ENCODE results near the gene PLEKHS1. TPM values are rescaled to one million over a fixed set of nuclear protein-coding genes. Genes with fewer than 3 reads are reported as not detected.

Gene PLEKHS1
- total RNA-seq, 4 donors from 2014 or later = not detected

DNA sequence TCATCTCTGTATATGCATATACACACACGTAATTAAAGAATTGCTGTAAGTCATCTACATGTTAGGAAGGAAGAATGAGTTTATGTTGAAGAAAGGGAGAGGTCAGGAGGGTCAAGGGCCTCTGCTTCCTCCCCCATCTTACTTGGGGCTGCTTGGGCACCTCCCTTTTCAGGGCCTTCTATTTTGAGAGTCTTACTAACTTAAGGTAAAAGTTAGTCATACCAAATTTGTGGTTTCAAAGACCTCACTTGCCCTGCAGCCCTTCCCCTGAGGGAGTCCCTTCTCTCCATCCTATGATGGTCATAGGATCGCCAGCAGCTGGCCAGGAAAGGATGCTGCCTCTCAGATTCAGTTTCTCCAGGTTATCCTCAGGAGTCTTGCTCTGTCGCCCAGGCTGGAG is 2.6 kb downstream of the PLEKHS1 start:
- DNase-seq (ENCODE audit: low spot score) = no peak
- no peak for ATAC-seq (ENCODE audit: low FRiP score)
- TF ChIP-seq, protein P1, sequence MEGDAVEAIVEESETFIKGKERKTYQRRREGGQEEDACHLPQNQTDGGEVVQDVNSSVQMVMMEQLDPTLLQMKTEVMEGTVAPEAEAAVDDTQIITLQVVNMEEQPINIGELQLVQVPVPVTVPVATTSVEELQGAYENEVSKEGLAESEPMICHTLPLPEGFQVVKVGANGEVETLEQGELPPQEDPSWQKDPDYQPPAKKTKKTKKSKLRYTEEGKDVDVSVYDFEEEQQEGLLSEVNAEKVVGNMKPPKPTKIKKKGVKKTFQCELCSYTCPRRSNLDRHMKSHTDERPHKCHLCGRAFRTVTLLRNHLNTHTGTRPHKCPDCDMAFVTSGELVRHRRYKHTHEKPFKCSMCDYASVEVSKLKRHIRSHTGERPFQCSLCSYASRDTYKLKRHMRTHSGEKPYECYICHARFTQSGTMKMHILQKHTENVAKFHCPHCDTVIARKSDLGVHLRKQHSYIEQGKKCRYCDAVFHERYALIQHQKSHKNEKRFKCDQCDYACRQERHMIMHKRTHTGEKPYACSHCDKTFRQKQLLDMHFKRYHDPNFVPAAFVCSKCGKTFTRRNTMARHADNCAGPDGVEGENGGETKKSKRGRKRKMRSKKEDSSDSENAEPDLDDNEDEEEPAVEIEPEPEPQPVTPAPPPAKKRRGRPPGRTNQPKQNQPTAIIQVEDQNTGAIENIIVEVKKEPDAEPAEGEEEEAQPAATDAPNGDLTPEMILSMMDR (IDR thresholded peaks at IDR 0.05) = no peak

DNA sequence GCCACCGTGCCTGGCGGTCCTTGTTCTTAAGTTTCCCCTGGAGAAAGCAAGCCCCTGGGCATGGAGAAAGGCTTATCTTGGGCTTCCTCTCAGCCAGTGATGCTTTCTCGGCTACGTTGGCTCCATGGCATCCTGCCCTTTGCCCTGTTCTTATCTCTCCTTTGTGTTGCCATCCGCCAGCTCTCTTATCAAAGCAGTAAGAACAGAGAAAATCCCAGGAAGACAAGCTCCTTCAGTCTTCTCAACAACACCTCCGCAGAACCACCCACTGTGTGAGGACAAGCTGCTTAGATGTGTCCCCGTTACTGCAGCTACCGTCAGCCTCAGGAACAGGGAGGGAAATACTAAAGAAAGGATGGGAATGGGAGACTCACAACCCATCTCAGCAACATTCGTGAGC is 3.3 kb downstream of the PLEKHS1 start:
- TF ChIP-seq, protein P1 (IDR thresholded peaks at IDR 0.05) = no peak
- no peak for DNase-seq (ENCODE audit: low spot score)
- no peak for ATAC-seq (ENCODE audit: low FRiP score)

DNA sequence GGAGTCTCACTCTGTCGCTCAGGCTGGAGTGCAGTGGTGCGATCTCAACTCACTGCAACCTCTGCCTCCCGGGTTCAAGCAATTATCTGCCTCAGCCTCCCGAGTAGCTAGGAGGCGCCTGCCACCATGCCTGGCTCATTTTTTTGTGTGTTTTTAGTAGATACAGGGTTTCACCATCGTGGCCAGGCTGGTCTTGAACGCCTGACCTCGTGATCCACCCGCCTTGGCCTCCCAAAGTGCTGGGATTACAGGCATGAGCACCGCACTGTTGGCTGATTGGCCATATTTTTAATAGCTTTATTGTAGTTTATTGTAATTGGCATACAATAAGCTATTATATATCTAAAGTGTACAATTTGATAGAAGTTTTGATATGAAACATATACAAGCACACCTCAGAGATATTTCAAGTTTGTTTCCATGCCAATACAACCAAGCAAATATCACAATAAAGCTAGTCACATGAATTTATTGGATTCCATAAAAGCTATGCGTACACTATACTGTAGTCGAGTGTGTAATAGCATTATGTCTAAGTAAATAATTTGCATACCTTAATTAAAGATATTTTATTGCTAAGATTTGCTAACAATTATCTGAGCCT is 5.6 kb downstream of the PLEKHS1 start:
- TF ChIP-seq, protein P1 (IDR thresholded peaks at IDR 0.05) = no peak
- ATAC-seq (ENCODE audit: low FRiP score) = no peak
- no peak for DNase-seq (ENCODE audit: low spot score)

DNA sequence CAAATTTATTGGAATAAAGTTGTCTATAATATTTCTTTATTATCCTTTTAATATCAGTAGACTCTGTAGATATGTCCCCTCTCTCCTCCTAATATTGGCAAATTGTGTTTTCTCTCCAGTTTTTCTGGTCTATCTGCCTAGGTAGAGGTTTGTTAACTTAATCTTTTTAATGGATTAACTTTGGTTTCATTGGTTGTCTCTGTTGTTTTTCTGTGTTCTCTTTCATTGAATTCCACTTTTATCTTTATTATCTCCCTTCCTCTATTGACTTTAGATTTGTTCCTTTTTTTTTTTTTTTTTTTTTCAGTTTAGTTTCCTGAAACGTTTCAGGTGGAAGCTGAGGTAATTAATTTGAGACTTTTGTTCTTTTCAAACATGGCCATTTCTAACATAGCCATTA is 10.6 kb downstream of the PLEKHS1 start:
- ATAC-seq (ENCODE audit: low FRiP score) (no peak), DNase-seq (ENCODE audit: low spot score) (no peak)
- TF ChIP-seq, protein P1 (IDR thresholded peaks at IDR 0.05) = no peak

DNA sequence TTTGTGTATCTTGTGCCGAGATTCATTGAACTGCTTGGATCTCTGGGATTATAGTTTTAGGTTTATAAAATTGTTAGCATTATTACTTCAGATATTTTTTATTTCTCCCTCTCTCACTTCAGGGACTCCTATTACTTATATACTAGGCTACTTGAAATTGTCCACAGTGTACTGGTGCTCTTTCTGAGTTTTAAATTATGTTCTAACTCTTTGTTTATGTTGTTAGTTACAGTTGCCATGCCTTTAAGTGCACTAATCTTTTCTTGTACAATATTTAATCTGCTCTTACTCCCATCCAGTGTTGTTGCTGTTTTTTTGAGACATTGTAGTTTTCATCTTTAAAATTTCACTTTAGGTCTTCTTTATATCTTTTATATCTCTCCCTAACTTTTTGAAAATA is 13.1 kb downstream of the PLEKHS1 start:
- TF ChIP-seq, protein P1 (IDR thresholded peaks at IDR 0.05) = no peak
- DNase-seq (ENCODE audit: low spot score) (no peak), ATAC-seq (ENCODE audit: low FRiP score) (no peak)

DNA sequence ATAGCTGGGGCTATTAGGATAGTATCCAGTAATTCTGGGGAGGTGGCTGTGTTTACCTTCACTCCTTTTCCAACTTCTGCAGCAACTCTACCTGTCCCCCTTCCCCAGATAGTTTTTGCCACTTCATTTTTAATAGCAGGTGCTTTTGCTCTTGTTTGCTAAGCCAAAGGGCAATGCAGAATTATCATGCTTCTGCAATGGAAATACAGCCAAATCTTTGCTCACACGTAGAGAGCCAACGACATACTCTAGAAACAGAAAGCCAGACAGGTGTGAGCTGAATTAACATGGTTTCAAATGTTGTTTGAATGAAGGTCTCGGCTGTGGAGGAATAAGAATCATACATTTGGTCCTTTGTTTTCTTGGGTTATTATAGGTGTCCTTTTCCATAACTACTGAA is 14.4 kb downstream of the PLEKHS1 start:
- DNase-seq (ENCODE audit: low spot score) = no peak
- ATAC-seq (ENCODE audit: low FRiP score) = no peak
- TF ChIP-seq, protein P1 (IDR thresholded peaks at IDR 0.05) = no peak

DNA sequence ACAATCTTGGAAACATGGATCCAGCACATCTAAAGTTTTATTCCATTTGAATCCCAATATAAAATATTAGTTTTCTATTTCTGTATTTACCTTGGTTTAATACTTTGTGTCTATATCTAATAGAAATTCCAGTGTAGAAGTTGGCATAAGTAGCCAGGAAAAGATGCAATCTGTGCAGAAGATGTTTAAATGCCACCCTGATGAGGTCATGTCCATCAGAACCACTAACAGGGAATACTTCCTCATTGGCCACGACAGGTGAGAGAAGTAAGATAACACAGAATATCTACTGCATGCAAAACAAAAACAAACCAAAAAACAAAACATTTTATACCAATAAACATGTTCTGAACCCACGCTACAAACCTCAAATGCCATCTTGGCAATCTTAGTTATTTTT is 15.7 kb downstream of the PLEKHS1 start:
- TF ChIP-seq, protein P1 (IDR thresholded peaks at IDR 0.05) = no peak
- DNase-seq (ENCODE audit: low spot score) = no peak
- ATAC-seq (ENCODE audit: low FRiP score) = no peak
